MM.1S (cell line): ENCODE data around the gene STXBP6.

ENCODE experiments used
- CTCF ChIP-seq: fragments of 300-600 bp; sonication (generic); IDR thresholded peaks from 2 replicates; pipeline ENCODE4 v1.5.1; 2016; ENCODE audit warnings: antibody characterized with exemption, low read length, mixed read lengths
- EZH2 ChIP-seq: fragments of 300-600 bp; sonication (generic); optimal IDR thresholded peaks from 2 replicates; pipeline ENCODE3; 2017; ENCODE audit warnings: low read depth, mild to moderate bottlenecking, antibody characterized with exemption, low read length, mixed read lengths
- EZH2phosphoT487 ChIP-seq: fragments of 300-600 bp; sonication (generic); IDR thresholded peaks from 2 replicates; pipeline ENCODE4 v1.6.1; 2018; ENCODE audit warnings: antibody characterized with exemption, low read length

GRCh38 chr14:24777678-24778077 lies 272.3 kb downstream of the STXBP6 start:
- no peak for TF ChIP-seq CTCF
- TF ChIP-seq EZH2phosphoT487, result no peak
- no peak for TF ChIP-seq EZH2
